Effector memory CD8-positive, alpha-beta T cell (primary cell): Measurements from ENCODE around the gene SYNE2.

Source experiments
- ATAC-seq: fragments of 150-1000 bp; cut with Tn5 transposase; replicated peaks from 2 replicates; pipeline ENCODE4 v1.10.0; 2021; ENCODE audit warnings: mild to moderate bottlenecking, moderate library complexity
- DNase-seq, 3 experiments: peaks; one replicate each; pipeline ENCODE4 v3.0.0; 2021
- H3K27ac Mint-ChIP-seq, 2 donors: one replicate each; pipeline ENCODE4 v1.8.0; 2022; ENCODE audit warnings: mild to moderate bottlenecking in 2 of 2, mixed read lengths in 2 of 2, moderate library complexity in 2 of 2
- H3K27me3 Mint-ChIP-seq, 2 donors: one replicate each; pipeline ENCODE4 v1.8.0; 2022; ENCODE audit warnings: mixed read lengths in 2 of 2
- H3K36me3 Mint-ChIP-seq: one replicate; pipeline ENCODE4 v1.8.0; 2022; ENCODE audit warnings: mild to moderate bottlenecking, moderate library complexity, mixed read lengths; ENCODE audit not compliant: insufficient read depth
- H3K4me1 Mint-ChIP-seq, 2 donors: one replicate each; pipeline ENCODE4 v1.8.0; 2022; ENCODE audit warnings: low read depth in 2 of 2, mixed read lengths in 2 of 2
- H3K4me3 Mint-ChIP-seq, 2 donors: one replicate each; pipeline ENCODE4 v1.8.0; 2022; ENCODE audit warnings: mild to moderate bottlenecking in 2 of 2, mixed read lengths in 2 of 2, moderate library complexity in 2 of 2
- H3K9me3 Mint-ChIP-seq, 2 donors: one replicate each; pipeline ENCODE4 v1.8.0; 2022; ENCODE audit warnings: mixed read lengths in 2 of 2

The SYNE2 gene

DNA sequence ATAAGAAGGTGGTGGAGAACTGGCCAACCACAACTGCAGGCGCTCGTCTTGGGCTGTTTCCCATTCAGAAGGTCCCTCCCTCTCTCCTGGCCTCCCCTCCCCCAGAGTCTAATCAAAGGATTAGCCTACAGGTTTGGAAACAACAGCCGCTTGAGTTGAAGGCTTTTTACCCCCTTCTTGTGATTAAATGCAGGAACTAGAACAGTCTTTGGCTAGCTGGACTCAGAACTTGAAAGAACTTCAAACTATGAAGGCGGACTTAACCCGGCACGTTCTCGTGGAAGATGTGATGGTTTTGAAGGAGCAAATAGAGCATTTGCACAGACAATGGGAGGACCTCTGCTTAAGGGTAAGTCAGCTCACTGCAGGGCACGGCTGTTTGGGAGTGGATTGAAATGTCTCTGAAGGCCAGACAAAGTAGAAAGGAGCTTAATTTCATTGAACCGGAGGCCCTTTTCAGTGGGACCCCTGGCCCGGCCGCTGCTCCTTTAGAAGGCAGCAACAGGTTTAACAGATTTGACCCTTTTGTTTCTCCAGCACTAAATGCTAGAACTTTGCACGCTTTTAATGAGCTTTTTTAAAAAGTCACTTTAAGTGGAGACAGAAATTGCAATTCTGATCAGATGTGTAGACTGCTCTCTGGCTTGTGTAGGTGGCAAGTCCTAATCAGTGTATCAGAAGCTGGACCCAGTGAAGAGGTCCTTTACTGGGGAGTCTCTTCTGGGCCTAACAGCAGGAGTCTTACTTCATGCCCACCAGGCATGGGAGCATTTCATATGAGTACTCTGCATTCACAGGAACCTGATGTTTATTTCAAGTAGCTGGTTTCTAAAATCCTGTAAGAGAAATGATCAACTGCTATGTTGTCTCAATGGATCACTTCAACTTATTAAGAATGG lies 333.7 kb downstream of the SYNE2 start:
- ATAC-seq (no peak), DNase-seq (no peak)
- H3K27ac Mint-ChIP-seq: peak overlapping the region in 1 of 2 donors; percentile 65
- no peaks in the 10 kb centered on the region for H3K27me3 Mint-ChIP-seq
- peaks cover 3 to 9% of the 10 kb centered on the region in 2 donors for H3K4me1 Mint-ChIP-seq
- H3K36me3 Mint-ChIP-seq: peaks cover 89% of the 10 kb centered on the region
- no peak overlapping the region for H3K4me3 Mint-ChIP-seq
- no peaks in the 10 kb centered on the region for H3K9me3 Mint-ChIP-seq

DNA sequence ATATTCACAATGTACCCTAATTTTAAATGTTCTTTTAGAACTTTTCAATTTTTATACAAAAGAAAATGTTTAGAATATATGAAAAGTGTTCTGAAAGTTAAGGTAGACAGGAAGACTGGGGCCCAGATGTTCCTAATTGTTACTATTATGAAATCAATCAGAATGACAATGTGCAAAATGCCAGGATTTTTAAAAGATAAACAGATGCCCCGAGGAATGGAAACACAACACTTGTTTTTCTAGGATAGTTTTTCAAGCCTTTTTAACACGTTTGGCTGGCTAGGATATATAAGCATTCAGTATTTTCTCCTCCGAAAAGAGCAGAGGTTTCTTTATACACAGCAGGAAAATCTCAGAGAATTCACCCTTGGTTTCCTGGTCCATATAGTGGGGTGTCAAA lies 334.5 kb downstream of the SYNE2 start:
- Mint-ChIP-seq H3K27me3 (no peaks in the 10 kb centered on the region), H3K4me1 (peaks cover 3 to 9% of the 10 kb centered on the region in 2 donors), H3K9me3 (no peaks in the 10 kb centered on the region), H3K4me3 (no peak overlapping the region), H3K27ac (no peak overlapping the region), H3K36me3 (peaks cover 87% of the 10 kb centered on the region)
- ATAC-seq (no peak), DNase-seq (no peak)

DNA sequence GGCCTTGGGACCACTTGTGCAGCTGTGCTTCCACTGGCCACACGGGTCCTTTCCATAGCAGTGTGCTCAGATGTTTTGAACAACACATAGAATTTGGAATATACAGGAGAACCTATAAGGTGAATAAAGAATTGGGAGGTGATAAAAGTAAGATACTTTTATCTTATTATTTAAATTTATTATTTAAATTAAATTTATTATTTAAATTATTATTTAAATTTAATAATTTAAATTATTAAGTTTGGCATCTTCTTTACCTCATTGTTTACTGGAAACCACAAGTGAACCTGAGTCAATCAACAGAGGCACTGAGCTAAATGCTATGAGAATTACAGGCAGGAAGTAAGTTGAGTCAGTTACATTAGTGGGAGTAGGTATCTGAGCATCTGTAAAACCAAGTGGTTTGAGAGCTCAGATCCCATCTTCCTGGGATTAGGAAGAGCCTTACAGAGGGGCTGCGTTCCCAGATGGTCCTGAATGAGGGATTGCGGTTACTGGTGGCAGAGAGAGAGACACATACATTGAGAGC lies 338.2 kb downstream of the SYNE2 start:
- ATAC-seq (no peak), DNase-seq (no peak)
- no peak overlapping the region for H3K4me3 Mint-ChIP-seq
- H3K27ac Mint-ChIP-seq: peak overlapping the region; percentile 9 to 38
- H3K36me3 Mint-ChIP-seq: peaks cover 68% of the 10 kb centered on the region
- no peaks in the 10 kb centered on the region for H3K27me3 Mint-ChIP-seq
- H3K9me3 Mint-ChIP-seq: no peaks in the 10 kb centered on the region
- H3K4me1 Mint-ChIP-seq: peaks cover 20 to 32% of the 10 kb centered on the region in 2 donors

DNA sequence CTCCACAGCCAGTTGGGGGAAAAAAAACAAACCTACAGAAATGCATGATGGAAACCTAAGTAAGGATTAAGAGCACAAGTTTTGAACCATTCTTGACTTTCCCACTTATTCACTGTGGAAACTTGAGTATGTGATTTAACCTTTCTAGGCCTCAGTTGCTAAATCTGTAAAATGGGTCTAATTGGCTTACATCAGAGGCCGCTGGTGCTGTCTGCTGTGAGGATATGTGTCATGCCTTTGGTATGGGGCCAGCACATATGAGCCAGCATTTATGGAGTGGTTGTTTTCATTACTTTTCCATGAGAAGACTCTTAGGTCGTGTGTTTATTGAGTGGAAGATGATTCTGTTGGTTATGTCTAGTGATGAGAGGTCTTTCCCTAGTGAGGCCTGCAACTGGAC lies 339.0 kb downstream of the SYNE2 start:
- no peaks in the 10 kb centered on the region for H3K27me3 Mint-ChIP-seq
- no peak overlapping the region for H3K4me3 Mint-ChIP-seq
- peaks cover 61% of the 10 kb centered on the region for H3K36me3 Mint-ChIP-seq
- ATAC-seq (no peak), DNase-seq (no peak)
- peaks cover 20 to 32% of the 10 kb centered on the region in 2 donors for H3K4me1 Mint-ChIP-seq
- no peaks in the 10 kb centered on the region for H3K9me3 Mint-ChIP-seq
- H3K27ac Mint-ChIP-seq: peak overlapping the region in 1 of 2 donors; percentile 26

DNA sequence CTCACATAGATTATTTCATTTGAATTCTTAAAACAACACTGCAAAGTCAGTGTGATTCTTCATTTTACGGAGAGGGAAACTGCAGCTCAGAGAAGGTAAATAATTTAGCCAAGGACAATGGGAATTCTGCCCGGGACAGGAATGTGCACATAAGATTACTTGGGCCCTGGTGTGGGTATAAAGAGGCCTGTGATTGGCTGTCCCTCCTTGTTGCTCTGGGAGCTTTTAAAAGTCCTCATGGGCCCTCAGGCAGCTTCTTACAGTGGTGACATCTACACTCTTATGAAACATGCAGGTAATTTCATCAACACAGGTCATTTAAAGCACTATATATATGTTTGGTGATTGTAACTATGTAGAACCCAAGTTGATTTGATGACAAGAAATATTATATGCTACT lies 341.0 kb downstream of the SYNE2 start:
- Mint-ChIP-seq H3K4me3 (no peak overlapping the region), H3K27ac (peak overlapping the region; percentile 52 to 86), H3K9me3 (no peaks in the 10 kb centered on the region), H3K36me3 (peaks cover 51% of the 10 kb centered on the region), H3K4me1 (peaks cover 23 to 41% of the 10 kb centered on the region in 2 donors), H3K27me3 (no peaks in the 10 kb centered on the region)
- no peak for ATAC-seq
- no peak for DNase-seq

GRCh38 chr14:64194404-64194803 lies 341.6 kb downstream of the SYNE2 start:
- H3K4me1 Mint-ChIP-seq: peaks cover 23 to 45% of the 10 kb centered on the region in 2 donors
- DNase-seq: no peak
- H3K9me3 Mint-ChIP-seq: no peaks in the 10 kb centered on the region
- peak overlapping the region; percentile 52 to 86 for H3K27ac Mint-ChIP-seq
- ATAC-seq: no peak
- peaks cover 46% of the 10 kb centered on the region for H3K36me3 Mint-ChIP-seq
- no peak overlapping the region for H3K4me3 Mint-ChIP-seq
- no peaks in the 10 kb centered on the region for H3K27me3 Mint-ChIP-seq

DNA sequence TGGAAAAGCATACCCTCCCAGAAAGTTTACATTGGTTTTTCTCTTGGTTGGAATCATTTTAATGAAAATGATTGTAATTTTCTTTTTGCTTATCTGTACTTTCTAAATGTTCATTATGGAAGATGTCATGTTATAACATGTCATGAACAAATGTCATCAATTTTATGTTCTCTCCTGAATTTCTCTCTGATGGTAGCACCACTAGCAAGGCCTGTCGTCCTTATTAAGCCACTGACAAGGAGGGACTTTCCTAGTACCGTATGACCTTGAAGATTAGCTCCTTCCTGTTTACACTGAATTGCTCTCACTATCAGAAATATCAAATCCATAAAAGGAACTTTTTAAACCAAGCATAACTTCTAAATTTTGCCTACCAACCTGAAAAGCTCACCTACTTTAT lies 342.4 kb downstream of the SYNE2 start:
- Mint-ChIP-seq H3K4me3 (no peak overlapping the region), H3K36me3 (peaks cover 39% of the 10 kb centered on the region), H3K4me1 (peaks cover 23 to 45% of the 10 kb centered on the region in 2 donors), H3K27ac (peak overlapping the region; percentile 52 to 86), H3K27me3 (no peaks in the 10 kb centered on the region), H3K9me3 (no peaks in the 10 kb centered on the region)
- ATAC-seq: peak; percentile 70
- DNase-seq: no peak

GRCh38 chr14:64196056-64196455 lies 343.3 kb downstream of the SYNE2 start:
- Mint-ChIP-seq H3K27ac (peak overlapping the region; percentile 38 to 86), H3K4me3 (no peak overlapping the region), H3K27me3 (no peaks in the 10 kb centered on the region), H3K9me3 (no peaks in the 10 kb centered on the region), H3K4me1 (peaks cover 23 to 45% of the 10 kb centered on the region in 2 donors), H3K36me3 (peaks cover 32% of the 10 kb centered on the region)
- DNase-seq: no peak
- no peak for ATAC-seq

GRCh38 chr14:64196814-64197411 lies 344.1 kb downstream of the SYNE2 start:
- no peak overlapping the region for H3K4me3 Mint-ChIP-seq
- peaks cover 22 to 41% of the 10 kb centered on the region in 2 donors for H3K4me1 Mint-ChIP-seq
- DNase-seq (no peak), ATAC-seq (no peak)
- H3K27ac Mint-ChIP-seq: peak overlapping the region; percentile 38 to 86
- H3K27me3 Mint-ChIP-seq: no peaks in the 10 kb centered on the region
- H3K36me3 Mint-ChIP-seq: peaks cover 32% of the 10 kb centered on the region
- no peaks in the 10 kb centered on the region for H3K9me3 Mint-ChIP-seq

- no peak for DNase-seq
- Mint-ChIP-seq H3K36me3 (peaks cover 35% of the 10 kb centered on the region), H3K4me1 (peaks cover 22 to 41% of the 10 kb centered on the region in 2 donors), H3K27ac (peak overlapping the region; percentile 38 to 62), H3K4me3 (no peak overlapping the region), H3K9me3 (no peaks in the 10 kb centered on the region), H3K27me3 (no peaks in the 10 kb centered on the region)
- no peak for ATAC-seq
These were observed 345.2 kb downstream of the SYNE2 start for GRCh38 chr14:64197996-64198395.

DNA sequence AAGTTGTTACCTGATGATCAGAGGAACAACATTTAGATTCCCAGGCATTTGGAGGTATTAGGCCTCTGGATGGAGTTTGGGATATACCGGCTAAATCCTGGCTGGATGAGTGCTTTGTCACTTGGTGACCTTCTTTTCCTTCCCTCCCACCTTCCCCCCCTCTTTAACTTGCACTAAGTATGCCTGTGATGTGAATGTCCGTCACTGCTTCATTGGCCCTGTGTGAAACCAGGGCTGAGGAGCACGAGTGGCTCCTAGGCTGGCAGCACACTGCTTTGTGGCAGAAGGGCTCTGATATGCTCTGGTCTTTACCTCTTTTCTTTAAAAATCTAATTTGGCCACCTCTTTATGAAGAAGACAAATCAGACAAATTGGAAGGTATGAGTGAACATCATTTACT lies 345.7 kb downstream of the SYNE2 start:
- Mint-ChIP-seq H3K4me3 (no peak overlapping the region), H3K9me3 (no peaks in the 10 kb centered on the region), H3K27me3 (no peaks in the 10 kb centered on the region), H3K36me3 (peaks cover 35% of the 10 kb centered on the region), H3K4me1 (peaks cover 18 to 38% of the 10 kb centered on the region in 2 donors), H3K27ac (peak overlapping the region; percentile 55 to 78)
- ATAC-seq: no peak
- DNase-seq: no peak

DNA sequence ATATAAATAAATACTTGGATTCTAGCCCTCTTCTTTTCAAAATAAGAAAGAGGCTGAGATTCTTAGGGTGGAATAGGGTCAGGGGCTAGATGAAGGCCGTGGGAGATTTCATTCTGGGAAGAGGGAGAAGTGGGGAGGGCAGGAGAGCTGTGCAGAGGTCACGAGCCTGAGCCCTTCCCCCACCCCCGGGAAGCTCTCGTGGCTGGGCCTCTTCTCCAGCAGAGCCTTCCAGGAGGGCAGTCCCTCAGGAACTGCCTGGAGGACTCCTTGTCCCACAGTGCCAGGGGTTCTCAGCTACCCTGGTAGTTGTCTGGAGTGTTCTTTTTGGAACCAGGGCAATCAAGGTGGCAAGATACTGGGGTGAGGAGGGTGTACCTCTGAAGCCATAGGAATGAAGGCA lies 347.4 kb downstream of the SYNE2 start:
- Mint-ChIP-seq H3K9me3 (no peaks in the 10 kb centered on the region), H3K4me3 (no peak overlapping the region), H3K27me3 (no peaks in the 10 kb centered on the region), H3K4me1 (peaks cover 9 to 25% of the 10 kb centered on the region in 2 donors), H3K27ac (no peak overlapping the region), H3K36me3 (peaks cover 41% of the 10 kb centered on the region)
- DNase-seq: no peak
- ATAC-seq: no peak

GRCh38 chr14:64201296-64201695 lies 348.5 kb downstream of the SYNE2 start:
- H3K4me1 Mint-ChIP-seq: peaks cover 7 to 18% of the 10 kb centered on the region in 2 donors

More at GRCh38 chr14:64201296-64201695, 348.5 kb downstream of the SYNE2 start:
- Mint-ChIP-seq H3K36me3 (peaks cover 45% of the 10 kb centered on the region), H3K9me3 (no peaks in the 10 kb centered on the region), H3K4me3 (no peak overlapping the region), H3K27ac (peak overlapping the region; percentile 5 to 67), H3K27me3 (no peaks in the 10 kb centered on the region)
- DNase-seq: no peak
- no peak for ATAC-seq
